DMS79 treated with DMSO at 0.1 percent for 48 hours (cell line): ENCODE measurements around the gene CDKN1B.
A peak's percentile ranks its signal among the peaks of the same experiment; 100 is the strongest.

Source experiments
- DNase-seq: peaks from one replicate; lab custom pipeline; 2025; lab: John Stamatoyannopoulos, UW

Gene CDKN1B

DNA sequence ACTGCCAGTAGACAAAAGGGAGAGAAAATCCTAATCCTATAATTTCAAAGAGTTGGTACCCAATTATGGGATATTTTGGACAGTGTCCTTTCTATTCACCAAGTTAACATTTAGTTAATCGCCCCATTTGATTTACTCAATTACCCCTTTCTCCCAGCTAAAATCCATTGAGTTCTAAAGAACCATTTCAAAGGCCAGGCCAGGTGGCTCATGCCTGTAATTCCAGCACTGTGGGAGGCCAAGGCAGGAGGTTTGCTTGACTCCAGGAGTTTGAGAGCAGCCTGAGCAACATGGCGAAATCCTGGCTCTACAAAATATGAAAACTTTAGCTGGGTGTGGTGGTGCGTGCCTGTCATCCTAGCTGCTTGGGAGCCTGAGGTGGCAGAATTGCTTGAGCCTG, 15.7 kb upstream of the CDKN1B start:
- DNase-seq, result no peak

DNA sequence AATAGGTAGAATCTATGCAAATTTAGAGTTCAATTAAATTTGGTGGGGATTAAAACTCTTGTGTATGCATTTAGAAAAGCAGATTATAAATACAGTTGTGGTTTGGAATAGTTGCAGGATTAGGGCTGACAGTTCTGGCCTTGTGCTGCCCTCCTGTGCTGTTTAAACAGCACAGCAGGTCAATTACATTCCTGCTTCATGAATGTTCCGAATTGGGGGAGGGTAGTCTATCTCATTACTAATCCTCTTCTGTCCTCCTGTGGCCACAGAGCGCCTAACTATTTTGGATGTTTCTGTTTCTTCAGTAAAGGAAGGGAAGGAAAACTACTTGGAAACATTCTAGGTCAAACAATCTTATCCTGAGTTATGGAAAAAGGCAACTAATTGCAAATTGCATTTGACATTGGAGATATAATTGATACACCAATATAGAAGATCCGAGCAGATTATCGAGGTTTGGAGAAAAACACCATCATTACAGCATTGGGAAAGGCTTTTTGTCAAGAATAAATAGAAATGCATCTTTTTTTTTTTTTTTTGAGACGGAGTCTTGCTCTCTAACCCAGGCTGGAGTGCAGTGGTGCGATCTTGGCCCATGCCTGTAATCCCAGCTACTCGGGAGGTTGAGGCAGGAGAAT, 12.5 kb upstream of the CDKN1B start:
- peak; percentile 84 for DNase-seq

DNA sequence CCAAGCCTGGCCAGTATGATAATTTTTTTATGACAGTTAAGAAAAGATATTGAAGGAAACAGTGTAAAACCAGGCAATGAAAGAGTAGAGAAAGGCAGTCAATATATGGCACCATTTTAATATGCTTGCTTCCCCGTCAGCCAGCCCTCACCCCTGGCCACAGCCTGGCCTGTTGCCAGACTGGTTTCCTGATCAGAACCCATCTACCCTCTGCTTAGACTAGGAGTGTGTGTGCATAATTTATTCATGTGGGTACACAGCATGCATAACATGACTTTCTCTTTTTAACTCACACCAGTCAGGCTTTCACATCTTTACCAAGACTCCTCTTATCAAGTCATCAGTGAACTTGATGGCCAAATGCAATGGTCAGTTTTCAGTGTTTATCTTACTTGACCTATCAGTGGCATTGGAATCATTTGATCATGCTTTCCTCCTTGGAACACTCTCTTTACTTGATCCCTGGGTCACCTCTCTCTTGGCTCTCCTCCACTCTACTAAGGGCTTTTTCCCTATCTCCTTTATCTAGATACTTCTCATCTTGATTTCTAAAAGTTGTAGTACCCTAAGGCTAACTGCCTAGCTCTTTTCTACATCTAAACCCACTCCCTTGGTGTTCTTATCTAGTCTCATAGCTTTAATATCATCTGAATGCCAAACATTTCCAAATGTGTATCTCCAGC, 11.2 kb upstream of the CDKN1B start:
- DNase-seq, result no peak

DNA sequence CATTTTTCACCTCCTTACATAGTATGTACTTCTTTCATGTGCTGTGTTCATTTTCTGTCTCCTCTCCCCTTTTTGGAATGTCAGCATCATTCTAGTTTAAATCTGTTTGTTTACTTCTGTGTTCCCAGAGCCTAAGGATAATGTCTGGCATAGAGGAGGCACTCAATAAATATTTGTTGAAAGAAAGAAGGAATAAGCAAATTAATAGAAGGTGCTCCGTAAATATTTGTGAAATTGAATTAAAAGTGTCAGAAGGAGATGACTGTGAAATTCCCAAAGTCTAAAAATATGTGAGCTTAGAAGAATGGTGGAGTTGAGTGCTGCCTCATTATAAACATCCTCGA, 3.3 kb upstream of the CDKN1B start:
- DNase-seq, result no peak

DNA sequence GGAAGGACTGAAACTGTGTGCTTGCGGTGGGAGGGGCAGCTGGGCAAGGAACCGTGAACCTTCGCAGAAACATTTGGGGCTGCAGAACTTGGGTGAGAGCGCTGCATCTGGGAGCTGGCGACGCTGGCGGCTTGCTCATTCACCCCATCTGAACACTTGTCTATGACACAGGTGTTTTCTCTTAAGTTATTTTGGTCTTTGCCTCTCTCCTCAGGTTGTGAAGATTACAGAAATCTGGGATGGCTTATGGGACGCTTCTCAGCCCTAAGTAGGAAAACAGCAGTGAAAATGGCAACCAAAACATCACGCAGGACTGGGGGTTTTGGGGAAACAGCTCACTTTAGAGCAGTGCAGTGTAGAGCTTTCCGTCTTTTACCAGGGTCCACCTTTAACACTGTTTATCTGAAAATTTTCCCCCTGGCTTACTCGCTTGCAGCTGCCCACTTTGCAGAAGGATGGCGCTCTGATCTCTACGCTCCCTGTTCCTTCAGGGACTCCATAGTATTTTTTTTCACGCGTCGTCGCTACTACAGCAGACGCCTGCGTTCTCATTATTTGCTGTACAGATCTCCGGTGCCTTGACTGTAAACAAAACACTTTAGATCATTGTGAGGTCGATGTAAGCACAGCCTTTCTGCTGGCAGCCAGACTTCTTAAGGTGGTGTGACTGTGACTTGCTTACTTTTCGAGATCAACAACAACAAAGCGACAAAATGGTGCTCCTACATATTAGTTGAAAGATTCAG, 2.7 kb upstream of the CDKN1B start:
- DNase-seq, result peak; percentile 89

DNA sequence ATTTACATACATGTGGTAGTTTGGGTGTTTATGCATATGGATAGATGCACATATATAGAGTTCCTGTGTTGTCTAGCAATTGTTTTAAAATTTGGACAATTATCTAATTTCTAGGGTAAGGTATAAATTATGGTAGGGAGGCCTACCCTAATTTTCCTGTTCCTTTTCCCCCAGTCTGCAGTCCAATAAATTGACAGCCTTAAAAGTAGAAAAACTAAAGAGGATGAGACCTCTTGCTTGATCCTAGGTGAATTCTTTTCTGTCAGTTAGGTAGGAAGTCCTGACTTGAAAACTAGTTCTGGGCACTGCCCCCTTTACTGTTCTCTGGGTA, 2.1 kb upstream of the CDKN1B start:
- peak; percentile 79 for DNase-seq

DNA sequence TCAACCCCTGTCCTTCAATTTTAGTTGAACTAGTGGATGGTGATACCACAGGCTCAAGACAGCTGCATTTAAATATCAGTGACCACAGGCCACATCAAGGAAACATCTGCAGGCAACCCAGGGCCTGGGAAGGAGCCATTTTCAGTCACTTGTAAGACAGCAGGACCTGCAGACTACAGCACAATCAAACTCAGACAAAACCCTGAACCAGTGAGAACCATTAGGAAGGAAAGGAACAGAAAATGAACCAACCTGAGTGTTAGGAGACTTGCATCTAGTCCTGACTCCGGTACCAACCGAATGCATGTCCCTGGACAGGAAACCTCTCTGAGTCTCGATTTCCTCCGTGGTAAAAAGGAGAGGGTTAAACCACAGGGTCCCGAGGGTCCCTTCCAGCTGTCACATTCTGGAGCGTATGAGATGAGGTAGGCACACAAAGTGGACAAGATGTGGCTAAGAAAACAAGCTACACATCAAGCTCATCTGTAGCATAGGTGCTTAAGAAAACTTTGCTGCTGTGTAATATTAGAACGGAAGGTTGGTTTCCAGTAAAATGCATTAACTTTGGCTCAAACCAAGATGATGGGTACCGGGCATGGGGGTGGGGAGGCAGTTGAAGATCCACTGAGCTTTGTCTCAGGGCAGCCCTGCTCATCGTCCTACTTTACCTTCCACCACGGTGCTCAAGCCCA, 1.6 kb upstream of the CDKN1B start:
- DNase-seq, result peak; percentile 79

DNA sequence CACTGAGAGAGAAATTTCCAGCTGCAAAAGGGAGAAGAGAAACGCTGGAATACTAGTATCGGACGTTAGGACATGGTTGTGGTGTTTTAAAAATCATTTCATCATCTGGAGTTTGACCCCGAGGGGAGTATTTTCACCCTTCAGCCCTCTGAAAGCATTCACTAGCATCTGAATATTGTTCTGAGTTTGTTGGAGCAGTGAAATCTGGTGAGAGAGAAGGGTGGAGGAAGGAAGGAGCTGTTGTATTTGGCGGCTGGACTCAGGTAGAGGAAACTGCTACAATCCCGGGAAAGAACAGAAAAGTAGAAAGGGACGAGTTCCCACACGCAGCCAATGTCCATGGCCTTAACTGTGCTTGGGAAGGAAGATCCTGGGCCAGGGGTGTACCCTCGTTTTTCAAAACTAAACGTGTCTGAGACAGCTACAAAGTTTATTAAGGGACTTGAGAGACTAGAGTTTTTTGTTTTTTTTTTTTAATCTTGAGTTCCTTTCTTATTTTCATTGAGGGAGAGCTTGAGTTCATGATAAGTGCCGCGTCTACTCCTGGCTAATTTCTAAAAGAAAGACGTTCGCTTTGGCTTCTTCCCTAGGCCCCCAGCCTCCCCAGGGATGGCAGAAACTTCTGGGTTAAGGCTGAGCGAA, 896 bp upstream of the CDKN1B start:
- DNase-seq, result peak; percentile 61

DNA sequence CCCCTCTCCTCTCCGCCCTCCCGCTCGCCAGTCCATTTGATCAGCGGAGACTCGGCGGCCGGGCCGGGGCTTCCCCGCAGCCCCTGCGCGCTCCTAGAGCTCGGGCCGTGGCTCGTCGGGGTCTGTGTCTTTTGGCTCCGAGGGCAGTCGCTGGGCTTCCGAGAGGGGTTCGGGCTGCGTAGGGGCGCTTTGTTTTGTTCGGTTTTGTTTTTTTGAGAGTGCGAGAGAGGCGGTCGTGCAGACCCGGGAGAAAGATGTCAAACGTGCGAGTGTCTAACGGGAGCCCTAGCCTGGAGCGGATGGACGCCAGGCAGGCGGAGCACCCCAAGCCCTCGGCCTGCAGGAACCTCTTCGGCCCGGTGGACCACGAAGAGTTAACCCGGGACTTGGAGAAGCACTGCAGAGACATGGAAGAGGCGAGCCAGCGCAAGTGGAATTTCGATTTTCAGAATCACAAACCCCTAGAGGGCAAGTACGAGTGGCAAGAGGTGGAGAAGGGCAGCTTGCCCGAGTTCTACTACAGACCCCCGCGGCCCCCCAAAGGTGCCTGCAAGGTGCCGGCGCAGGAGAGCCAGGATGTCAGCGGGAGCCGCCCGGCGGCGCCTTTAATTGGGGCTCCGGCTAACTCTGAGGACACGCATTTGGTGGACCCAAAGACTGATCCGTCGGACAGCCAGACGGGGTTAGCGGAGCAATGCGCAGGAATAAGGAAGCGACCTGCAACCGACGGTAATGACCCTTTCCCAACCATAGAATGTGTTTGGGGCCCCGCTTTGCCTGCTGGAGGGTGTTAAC, 615 bp downstream of the CDKN1B start:
- DNase-seq, result peak; percentile 32

DNA sequence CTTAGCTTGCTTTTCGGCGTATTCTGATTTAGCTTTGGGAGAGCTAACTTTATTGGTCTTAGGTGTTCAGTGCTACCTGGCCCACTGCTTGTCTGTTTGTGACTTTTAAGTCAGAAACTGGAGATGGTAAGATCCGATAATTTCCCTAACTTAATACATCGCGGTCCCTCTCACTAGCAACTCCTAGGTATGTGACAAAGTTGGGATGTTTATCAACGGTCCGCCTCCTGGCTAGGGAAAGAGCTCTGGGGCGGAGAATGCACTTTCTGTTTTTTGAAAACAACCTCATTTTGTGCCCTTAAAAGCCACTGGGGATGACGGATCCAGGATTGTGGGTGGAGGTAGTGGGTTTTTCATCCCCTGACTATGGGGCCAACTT, 1.2 kb downstream of the CDKN1B start:
- no peak for DNase-seq

DNA sequence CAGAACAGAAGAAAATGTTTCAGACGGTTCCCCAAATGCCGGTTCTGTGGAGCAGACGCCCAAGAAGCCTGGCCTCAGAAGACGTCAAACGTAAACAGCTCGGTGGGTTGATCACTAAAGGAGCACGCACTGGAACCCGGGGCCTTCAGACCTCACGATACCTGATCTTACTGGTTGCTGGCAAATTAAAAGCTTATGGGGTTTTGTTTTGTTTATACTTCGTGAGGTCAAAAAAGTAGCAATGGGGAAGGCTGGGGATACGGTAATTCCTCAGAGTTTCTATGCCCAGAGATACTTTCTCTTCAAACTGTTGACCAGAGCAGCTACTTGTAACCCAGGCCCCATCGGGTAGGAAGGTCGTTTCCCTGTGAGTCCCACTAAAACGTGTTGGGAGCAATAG, 1.7 kb downstream of the CDKN1B start:
- DNase-seq, result peak; percentile 33

DNA sequence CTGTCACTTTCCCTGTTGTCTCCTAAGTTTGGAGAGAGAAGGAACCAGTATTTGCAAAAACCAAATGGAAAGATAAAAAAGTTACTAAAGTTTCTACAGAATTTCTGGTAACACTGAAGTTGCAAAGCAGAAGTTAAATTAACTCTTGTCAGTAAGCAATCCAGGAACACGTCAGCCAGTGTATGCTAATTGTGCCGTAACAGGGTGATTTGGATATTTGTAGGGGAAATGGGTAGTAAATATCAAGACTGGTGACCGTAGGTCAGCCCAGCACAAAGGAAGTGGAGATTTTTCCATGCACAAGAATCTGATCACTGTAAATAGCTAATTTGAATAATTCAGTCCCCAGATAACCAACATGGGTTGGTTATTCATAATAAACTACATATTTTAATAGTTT, 2.3 kb downstream of the CDKN1B start:
- peak; percentile 43 for DNase-seq

DNA sequence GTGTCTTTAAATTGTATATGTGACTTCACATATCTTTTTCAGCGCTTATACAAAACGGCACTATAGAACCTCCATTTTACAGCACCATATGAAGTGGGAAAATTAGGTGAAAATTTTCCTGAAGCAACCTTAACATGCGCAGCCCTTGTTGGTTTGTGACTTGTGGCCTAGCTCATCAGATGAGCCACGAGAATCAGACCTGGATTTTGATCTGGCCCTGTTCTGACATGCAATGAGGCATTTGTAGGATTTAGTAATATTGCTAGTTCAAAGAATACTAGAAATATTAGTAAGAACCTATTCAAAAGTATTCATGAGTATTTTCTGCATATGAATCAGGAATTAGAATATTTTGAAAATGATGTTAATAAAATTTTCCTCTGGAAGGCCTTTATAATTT, 2.9 kb downstream of the CDKN1B start:
- DNase-seq, result no peak

DNA sequence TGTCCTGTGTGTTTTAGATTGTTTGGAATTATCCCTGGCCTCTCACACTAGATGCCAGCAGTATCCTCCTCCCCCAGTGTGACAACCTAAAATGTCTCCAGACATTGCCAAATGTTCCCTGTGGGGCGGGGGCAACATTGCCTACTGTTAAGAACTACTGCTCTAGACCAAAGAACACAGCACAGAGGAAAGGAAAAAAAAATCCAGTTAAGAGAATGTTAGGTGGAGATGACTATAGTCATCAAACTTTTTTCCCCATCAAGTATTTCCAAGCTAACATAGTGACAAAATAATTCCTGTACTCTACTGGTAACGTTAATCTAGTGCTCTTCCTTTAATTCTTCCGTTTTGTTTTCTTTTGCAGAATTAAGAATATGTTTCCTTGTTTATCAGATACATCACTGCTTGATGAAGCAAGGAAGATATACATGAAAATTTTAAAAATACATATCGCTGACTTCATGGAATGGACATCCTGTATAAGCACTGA, 3.5 kb downstream of the CDKN1B start:
- DNase-seq, result peak; percentile 57

DNA sequence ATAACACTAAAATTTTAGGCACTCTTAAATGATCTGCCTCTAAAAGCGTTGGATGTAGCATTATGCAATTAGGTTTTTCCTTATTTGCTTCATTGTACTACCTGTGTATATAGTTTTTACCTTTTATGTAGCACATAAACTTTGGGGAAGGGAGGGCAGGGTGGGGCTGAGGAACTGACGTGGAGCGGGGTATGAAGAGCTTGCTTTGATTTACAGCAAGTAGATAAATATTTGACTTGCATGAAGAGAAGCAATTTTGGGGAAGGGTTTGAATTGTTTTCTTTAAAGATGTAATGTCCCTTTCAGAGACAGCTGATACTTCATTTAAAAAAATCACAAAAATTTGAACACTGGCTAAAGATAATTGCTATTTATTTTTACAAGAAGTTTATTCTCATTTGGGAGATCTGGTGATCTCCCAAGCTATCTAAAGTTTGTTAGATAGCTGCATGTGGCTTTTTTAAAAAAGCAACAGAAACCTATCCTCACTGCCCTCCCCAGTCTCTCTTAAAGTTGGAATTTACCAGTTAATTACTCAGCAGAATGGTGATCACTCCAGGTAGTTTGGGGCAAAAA, 4.1 kb downstream of the CDKN1B start:
- peak; percentile 57 for DNase-seq

DNA sequence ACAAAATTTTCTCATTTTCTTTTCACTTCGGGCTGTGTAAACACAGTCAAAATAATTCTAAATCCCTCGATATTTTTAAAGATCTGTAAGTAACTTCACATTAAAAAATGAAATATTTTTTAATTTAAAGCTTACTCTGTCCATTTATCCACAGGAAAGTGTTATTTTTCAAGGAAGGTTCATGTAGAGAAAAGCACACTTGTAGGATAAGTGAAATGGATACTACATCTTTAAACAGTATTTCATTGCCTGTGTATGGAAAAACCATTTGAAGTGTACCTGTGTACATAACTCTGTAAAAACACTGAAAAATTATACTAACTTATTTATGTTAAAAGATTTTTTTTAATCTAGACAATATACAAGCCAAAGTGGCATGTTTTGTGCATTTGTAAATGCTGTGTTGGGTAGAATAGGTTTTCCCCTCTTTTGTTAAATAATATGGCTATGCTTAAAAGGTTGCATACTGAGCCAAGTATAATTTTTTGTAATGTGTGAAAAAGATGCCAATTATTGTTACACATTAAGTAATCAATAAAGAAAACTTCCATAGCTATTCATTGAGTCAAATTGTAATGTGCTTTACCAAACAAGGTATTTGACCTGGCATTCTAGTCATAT, 4.8 kb downstream of the CDKN1B start:
- peak; percentile 87 for DNase-seq

DNA sequence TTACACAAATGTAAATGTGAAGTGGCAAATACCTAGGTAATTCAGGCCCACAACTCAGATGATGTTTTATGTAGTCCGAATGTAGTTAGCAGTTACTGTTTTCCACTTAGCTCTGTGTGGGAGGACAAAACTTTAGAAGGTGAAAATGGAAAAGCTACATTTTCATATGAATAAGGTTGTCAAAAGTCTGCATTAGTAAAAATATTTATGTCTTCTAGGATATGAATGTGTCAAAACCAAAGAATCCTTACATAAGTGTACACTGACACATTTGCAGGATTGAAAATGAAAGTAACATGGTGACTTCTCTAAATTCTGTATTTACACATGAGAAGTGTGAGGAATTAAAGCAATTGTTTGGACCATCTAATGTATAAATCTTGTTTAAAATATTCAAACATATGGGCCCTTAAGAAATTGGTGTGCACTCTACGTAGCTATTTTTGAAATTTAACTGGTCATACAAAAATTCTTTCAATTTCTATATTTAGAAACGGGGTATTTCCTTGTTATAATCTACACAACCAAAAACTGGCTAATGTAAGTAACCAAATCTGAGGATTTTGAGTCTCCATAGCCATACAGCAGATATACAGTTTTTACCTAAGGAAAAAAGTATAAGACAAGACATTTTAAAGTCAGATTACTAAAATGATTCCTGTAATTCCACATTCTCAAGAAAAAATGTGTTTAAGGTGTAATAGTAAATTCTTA, 5.4 kb downstream of the CDKN1B start:
- DNase-seq, result peak; percentile 90

DNA sequence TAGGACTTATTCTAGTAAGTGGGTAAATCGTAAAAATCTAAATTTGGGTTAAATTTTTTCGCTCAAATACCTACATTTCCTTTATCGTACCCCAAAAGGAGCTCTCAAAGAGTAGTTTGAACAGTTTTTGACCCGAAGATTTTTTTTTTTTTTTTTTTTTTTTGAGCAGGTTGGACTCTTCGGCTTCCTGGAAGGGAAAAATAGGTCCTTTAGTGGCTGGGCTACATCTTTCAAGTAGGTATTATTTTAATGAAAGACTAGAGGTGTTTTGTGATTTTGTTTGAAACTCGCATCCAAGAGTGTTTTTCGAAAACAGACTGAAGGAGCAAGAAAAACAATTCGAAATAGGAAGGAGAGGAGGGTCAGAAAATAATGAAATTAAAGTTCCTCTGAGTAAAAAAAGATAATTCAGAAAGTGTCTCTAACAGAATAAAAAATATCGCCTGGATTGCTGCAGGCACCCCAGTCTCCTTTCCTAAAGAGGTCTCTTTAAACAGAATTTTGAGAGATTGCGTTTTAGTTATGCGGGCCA, 6.0 kb downstream of the CDKN1B start:
- DNase-seq, result peak; percentile 61

DNA sequence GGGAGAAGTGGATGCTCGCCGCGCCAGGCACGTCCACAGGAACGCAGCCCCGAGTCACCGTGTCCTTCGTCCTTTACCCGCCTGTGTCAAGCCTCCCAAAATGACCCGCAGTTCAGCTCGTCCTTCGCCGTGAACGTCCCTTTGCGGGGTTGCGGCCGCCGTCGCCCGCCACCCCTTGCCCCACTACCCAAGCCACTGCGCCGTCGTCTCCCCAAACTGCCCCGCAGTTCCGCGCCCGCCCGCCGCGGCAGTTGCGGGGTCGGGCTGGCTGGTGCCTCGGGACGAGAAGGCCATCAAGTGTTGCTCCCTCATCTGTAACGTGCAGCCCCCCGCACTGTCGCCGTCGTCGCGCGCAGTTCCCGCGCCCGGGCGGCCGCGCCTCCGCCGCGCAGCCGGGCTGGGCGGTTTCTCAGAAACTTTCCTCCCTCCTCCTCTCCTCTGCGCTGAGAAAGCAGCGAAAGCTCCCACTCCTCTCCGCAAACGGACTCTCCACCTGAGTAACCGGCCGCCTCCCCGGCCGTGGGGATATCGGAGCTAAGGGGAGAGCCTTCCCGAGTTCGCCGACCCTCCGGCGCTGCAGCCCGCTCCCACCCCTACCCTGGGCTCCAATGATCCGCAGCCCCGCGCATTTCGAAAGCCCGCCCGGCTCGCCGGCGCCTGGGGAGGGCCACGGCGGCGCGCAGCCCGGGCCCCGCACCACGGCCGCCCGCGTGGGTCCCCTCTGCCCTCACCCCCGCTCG, 6.7 kb downstream of the CDKN1B start:
- DNase-seq, result no peak
